HCT116 (cell line): ENCODE measurements around the gene ZNF804A. TPM values are rescaled to one million over a fixed set of nuclear protein-coding genes. Genes with fewer than 3 reads are reported as not detected.

Experiments used
- ATAC-seq: fragments of 200-7000 bp; cut with Tn5 transposase; 2 replicates; pipeline ENCODE4 v1.9.1; 2020; ENCODE audit warnings: mild to moderate bottlenecking, moderate library complexity
- BruUV-seq: library from RNA; stranded (reverse); fragments of 400-500 nt; replicated peaks from 2 replicates; lab custom pipeline; 2021; lab: Mats Ljungman, UMichigan
- CTCF ChIA-PET: fragments of 300-600 bp; sonication (Branson Sonifier 250); formaldehyde crosslinking; loops from one replicate; lab custom pipeline; 2021; ENCODE audit warnings: antibody characterized with exemption; lab: Charles Lee
- POLR2A ChIA-PET: fragments of 300-600, 350-600 bp; sonication (Branson Sonifier 250); formaldehyde crosslinking; loops from one replicate; lab custom pipeline; 2021; ENCODE audit warnings: antibody characterized with exemption; lab: Charles Lee
- RAD21 ChIA-PET, 2 experiments: fragments of 300-600 bp; sonication (Branson Sonifier 250); formaldehyde crosslinking; loops; one replicate each; lab custom pipeline; 2023; ENCODE audit warnings: low total read pairs in 2 of 2; ENCODE audit not compliant: uncharacterized antibody in 2 of 2, unreplicated experiment in 2 of 2, low non-redundant PET in 1 of 2; lab: Charles Lee
- DNase-seq: peaks from one replicate; pipeline ENCODE4 v3.0.0-alpha.2; 2010; ENCODE audit warnings: low read depth, low spot score
- H2AFZ ChIP-seq: fragments of 200-600 bp; shearing (Covaris generic), sonication (generic); 2 replicates; pipeline ENCODE4 v1.6.1; 2017; ENCODE audit warnings: low read depth, mixed run types, mixed read lengths, antibody characterized with exemption, low read length; ENCODE audit not compliant: poor library complexity, severe bottlenecking
- H3K27ac ChIP-seq: 2 replicates; pipeline ENCODE4 v1.5.1; 2012; ENCODE audit warnings: low read depth, low read length
- H3K27me3 ChIP-seq: fragments of 200-600 bp; sonication (generic); 2 replicates; pipeline ENCODE4 v1.6.1; 2016; ENCODE audit warnings: mixed run types, low read length, mixed read lengths; ENCODE audit not compliant: insufficient read depth
- H3K36me3 ChIP-seq, 2 experiments: fragments of 200-500 bp in 1 of 2; fragments of 200-600 bp in 1 of 2; sonication (Bioruptor generic) in 1 of 2; sonication (generic) in 1 of 2; 2 replicates each; pipeline versions ENCODE4 v1.5.1 to v1.6.1; 2014 to 2016; ENCODE audit warnings: low read length in 2 of 2, inconsistent platforms in 1 of 2, mixed read lengths in 1 of 2, mixed run types in 1 of 2; ENCODE audit not compliant: insufficient read depth in 2 of 2, control insufficient read depth in 1 of 2
- H3K4me1 ChIP-seq, 2 experiments: fragments of 200-600 bp in 1 of 2; sonication (generic) in 1 of 2; 2 replicates each; pipeline versions ENCODE4 v1.5.1 to v1.6.1; 2012 to 2017; ENCODE audit warnings: low read length in 2 of 2, inconsistent platforms in 1 of 2, mild to moderate bottlenecking in 1 of 2, mixed read lengths in 1 of 2, mixed run types in 1 of 2, moderate library complexity in 1 of 2; ENCODE audit not compliant: insufficient read depth in 2 of 2, control insufficient read depth in 1 of 2
- H3K4me2 ChIP-seq: fragments of 200-600 bp; sonication (generic); 2 replicates; pipeline ENCODE4 v1.6.1; 2017; ENCODE audit warnings: mixed run types, low read length, mixed read lengths
- H3K4me3 ChIP-seq, 2 experiments: fragments of 200-600 bp in 1 of 2; sonication (generic) in 1 of 2; replicated peaks in 1 of 2; 2 replicates each; pipeline ENCODE4 v1.5.1; 2011 to 2016; ENCODE audit warnings: low read length in 2 of 2, control low read depth in 1 of 2, low read depth in 1 of 2, mild to moderate bottlenecking in 1 of 2, mixed read lengths in 1 of 2, mixed run types in 1 of 2
- H3K79me2 ChIP-seq: fragments of 200-600 bp; sonication (generic); 2 replicates; pipeline ENCODE4 v1.6.1; 2017; ENCODE audit warnings: mild to moderate bottlenecking, mixed run types, low read length, moderate library complexity, mixed read lengths; ENCODE audit not compliant: insufficient read depth
- H3K9ac ChIP-seq: fragments of 200-600 bp; sonication (generic); 2 replicates; pipeline ENCODE4 v1.6.1; 2016; ENCODE audit warnings: low read length, mixed read lengths
- H3K9me2 ChIP-seq: fragments of 200-600 bp; sonication (generic), shearing (Covaris generic); 2 replicates; pipeline ENCODE4 v1.6.1; 2017; ENCODE audit warnings: mixed run types, mild to moderate bottlenecking, moderate library complexity; ENCODE audit not compliant: insufficient read depth
- H3K9me3 ChIP-seq, 2 experiments: fragments of 200-500 bp in 1 of 2; fragments of 200-600 bp in 1 of 2; sonication (Bioruptor generic) in 1 of 2; sonication (generic) in 1 of 2; 2 replicates each; pipeline ENCODE4 v1.6.1; 2014 to 2017; ENCODE audit warnings: low read length in 2 of 2, mixed read lengths in 2 of 2, inconsistent platforms in 1 of 2, low read depth in 1 of 2, mild to moderate bottlenecking in 1 of 2, mixed run types in 1 of 2, moderate library complexity in 1 of 2; ENCODE audit not compliant: control insufficient read depth in 1 of 2, insufficient read depth in 1 of 2
- H4K20me1 ChIP-seq: fragments of 200-600 bp; sonication (generic), shearing (Covaris generic); 2 replicates; pipeline ENCODE4 v1.6.1; 2017; ENCODE audit warnings: mixed run types, mild to moderate bottlenecking, moderate library complexity; ENCODE audit not compliant: insufficient read depth
- ATF3 ChIP-seq: IDR thresholded peaks from 2 replicates; pipeline ENCODE4 v1.6.1; 2012
- CBX3 ChIP-seq: IDR thresholded peaks from 2 replicates; pipeline ENCODE4 v1.6.1; 2012; ENCODE audit warnings: low read depth
- CEBPB ChIP-seq: IDR thresholded peaks from 2 replicates; pipeline ENCODE4 v1.6.1; 2012; ENCODE audit warnings: low read depth
- CTCF ChIP-seq, 3 experiments: fragments of 200-600 bp in 1 of 3; sonication (generic) in 1 of 3; IDR thresholded peaks in 2 of 3; conservative IDR thresholded peaks in 1 of 3; 2 replicates each; pipeline ENCODE4 v1.5.1; 2012 to 2017; ENCODE audit warnings: low read depth in 2 of 3, low read length in 2 of 3, antibody characterized with exemption in 1 of 3, borderline replicate concordance in 1 of 3, control low read depth in 1 of 3, mild to moderate bottlenecking in 1 of 3, mixed read lengths in 1 of 3, mixed run types in 1 of 3, moderate library complexity in 1 of 3; ENCODE audit not compliant: insufficient read depth in 1 of 3
- ELF1 ChIP-seq: IDR thresholded peaks from 2 replicates; pipeline ENCODE4 v1.6.1; 2012; ENCODE audit warnings: low read depth, borderline replicate concordance
- EZH2 ChIP-seq: fragments of 200-600 bp; sonication (generic); IDR thresholded peaks from 2 replicates; pipeline ENCODE4 v1.6.1; 2017; ENCODE audit warnings: antibody characterized with exemption, mixed run types
- EZH2phosphoT487 ChIP-seq: fragments of 200-600 bp; IDR thresholded peaks from 2 replicates; pipeline ENCODE4 v1.6.1; 2018; ENCODE audit warnings: antibody characterized with exemption, borderline replicate concordance
- FOSL1 ChIP-seq: IDR thresholded peaks from 2 replicates; pipeline ENCODE4 v1.6.1; 2012; ENCODE audit warnings: low read depth
- POLR2A ChIP-seq: IDR thresholded peaks from 2 replicates; pipeline ENCODE4 v1.7.0; 2011; ENCODE audit warnings: borderline replicate concordance; ENCODE audit not compliant: insufficient read depth, insufficient read length; ENCODE audit errors: extremely low read depth
- SIN3A ChIP-seq: IDR thresholded peaks from 2 replicates; pipeline ENCODE4 v1.6.1; 2012; ENCODE audit warnings: low read depth
- SP1 ChIP-seq: IDR thresholded peaks from 2 replicates; pipeline ENCODE4 v1.6.1; 2012; ENCODE audit warnings: low read depth
- TCF7L2 ChIP-seq: IDR thresholded peaks from 2 replicates; pipeline ENCODE4 v1.7.0; 2011; ENCODE audit warnings: borderline replicate concordance, inconsistent platforms; ENCODE audit not compliant: insufficient read depth, insufficient read length; ENCODE audit errors: extremely low read depth
- YY1 ChIP-seq: IDR thresholded peaks from 2 replicates; pipeline ENCODE4 v1.6.1; 2011; ENCODE audit warnings: low read length, low read depth, moderate library complexity, mild to moderate bottlenecking; ENCODE audit not compliant: insufficient replicate concordance; ENCODE audit errors: extremely low read depth
- ZFX ChIP-seq: fragments of 450-650 bp; IDR thresholded peaks from 2 replicates; pipeline ENCODE4 v1.6.1; 2017
- ZNF274 ChIP-seq: fragments of 200-500 bp; sonication (Bioruptor generic); IDR thresholded peaks from 2 replicates; pipeline ENCODE4 v1.6.1; 2014; ENCODE audit warnings: mild to moderate bottlenecking, low read depth, low read length, inconsistent platforms
- intact Hi-C: fragments of 100-400 bp; cut with micrococcal nuclease; formaldehyde crosslinking; loops from 2 replicates; pipeline ENCODE4 v1.10.0; 2022
- total RNA-seq: library from RNA; stranded (reverse); gene quantifications from one replicate; pipeline ENCODE4 v1.2.1, GENCODE V29; 2021; ENCODE audit not compliant: unreplicated experiment
- TF ChIP-seq, protein P1 (sequence below): IDR thresholded peaks from 2 replicates; pipeline ENCODE4 v1.6.1; 2012

ZNF804A gene
- total RNA-seq, 1 experiment from 2014 or later: 0.61 TPM

DNA sequence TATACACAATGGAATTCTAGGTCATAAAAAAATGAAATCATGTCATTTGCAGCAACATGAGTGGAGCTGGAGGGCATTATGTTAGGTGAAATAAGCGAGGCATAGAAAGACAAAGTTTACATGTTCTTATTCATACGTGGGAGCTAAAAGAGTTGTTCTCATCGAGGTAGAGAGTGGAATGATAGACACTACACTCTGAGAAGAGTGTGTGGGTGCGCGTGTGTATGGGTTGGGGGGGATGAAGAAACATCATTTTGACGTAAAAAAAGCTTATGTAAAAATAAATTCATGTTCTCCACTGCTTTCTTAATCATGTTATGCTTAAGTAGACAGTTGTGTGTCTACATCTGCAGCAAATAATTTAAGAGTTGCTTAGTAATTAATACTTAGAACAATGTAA is 123.6 kb downstream of the ZNF804A start:
- H3K36me3 ChIP-seq: no peaks in the 10 kb centered on the region
- no peak overlapping the region for H3K9ac ChIP-seq
- ChIA-PET RAD21 (no interaction called here), POLR2A (no interaction called here), CTCF (no interaction called here)
- no peaks in the 10 kb centered on the region for H3K79me2 ChIP-seq
- BruUV-seq: no TSS peak
- intact Hi-C loops: no loop called here
- no peak overlapping the region for H3K4me2 ChIP-seq
- no peaks in the 10 kb centered on the region for H3K27me3 ChIP-seq
- no peak overlapping the region for H3K27ac ChIP-seq
- no peak overlapping the region for H2AFZ ChIP-seq
- no peaks in the 10 kb centered on the region for H4K20me1 ChIP-seq
- no peak for ATAC-seq
- H3K4me3 ChIP-seq: no peak overlapping the region
- DNase-seq: no peak
- H3K9me2 ChIP-seq: no peaks in the 10 kb centered on the region
- H3K4me1 ChIP-seq: no peaks in the 10 kb centered on the region
- no peaks in the 10 kb centered on the region for H3K9me3 ChIP-seq
- TF ChIP-seq ZFX (no peak), FOSL1 (no peak), CTCF (IDR thresholded peaks at IDR 0.05 in 2 of 3, conservative IDR thresholded peaks at IDR 0.05 in 1 of 3; ENCODE audit: borderline replicate concordance in 1 of 3, insufficient read depth in 1 of 3, low read depth in 2 of 3, low read length in 2 of 3) (no peak), CBX3 (no peak), ZNF274 (no peak), TCF7L2 (no peak)
- TF ChIP-seq, protein P1, sequence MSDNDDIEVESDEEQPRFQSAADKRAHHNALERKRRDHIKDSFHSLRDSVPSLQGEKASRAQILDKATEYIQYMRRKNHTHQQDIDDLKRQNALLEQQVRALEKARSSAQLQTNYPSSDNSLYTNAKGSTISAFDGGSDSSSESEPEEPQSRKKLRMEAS: no peak

DNA sequence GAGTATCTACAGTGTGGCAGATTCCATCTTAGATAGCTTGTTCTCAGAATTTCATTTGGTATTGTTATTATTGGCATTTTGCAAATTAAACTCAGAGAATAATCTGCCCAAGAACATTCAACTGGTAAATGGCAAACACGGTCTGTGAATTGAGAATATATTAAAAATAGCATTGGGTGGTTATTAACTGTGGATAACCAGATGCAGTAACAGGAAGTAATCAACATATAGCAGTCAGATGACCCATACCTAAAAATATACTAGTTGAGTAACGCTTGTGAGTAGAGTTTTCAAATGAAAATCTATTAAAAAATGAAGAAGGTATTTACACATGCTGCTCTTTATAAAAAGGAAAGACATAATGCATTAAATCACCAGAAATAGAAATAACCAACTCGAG is 129.5 kb downstream of the ZNF804A start:
- ATAC-seq: no peak
- BruUV-seq: no TSS peak
- Histone ChIP-seq H4K20me1 (no peaks in the 10 kb centered on the region), H3K9me3 (no peaks in the 10 kb centered on the region), H2AFZ (peak overlapping the region; percentile 54), H3K36me3 (no peaks in the 10 kb centered on the region), H3K79me2 (no peaks in the 10 kb centered on the region), H3K4me1 (no peaks in the 10 kb centered on the region), H3K9ac (no peak overlapping the region), H3K27ac (no peak overlapping the region), H3K4me2 (no peak overlapping the region), H3K9me2 (no peaks in the 10 kb centered on the region), H3K27me3 (no peaks in the 10 kb centered on the region), H3K4me3 (no peak overlapping the region)
- no peak for DNase-seq
- ChIA-PET RAD21 (no interaction called here), POLR2A (no interaction called here), CTCF (no interaction called here)
- intact Hi-C loops: no loop called here
- no peak for TF ChIP-seq ZNF274
- TF ChIP-seq TCF7L2: no peak
- no peak for TF ChIP-seq EZH2phosphoT487
- no peak for TF ChIP-seq SP1
- TF ChIP-seq EZH2: no peak
- no peak for TF ChIP-seq ELF1
- TF ChIP-seq ATF3: no peak
- no peak for TF ChIP-seq YY1
- no peak for TF ChIP-seq POLR2A
- no peak for TF ChIP-seq SIN3A
- TF ChIP-seq CEBPB: no peak
- TF ChIP-seq, protein P1: no peak
